ENCODE results near the gene ADGRD2.

ADGRD2 gene

GRCh38 chr9:124485936-124486335 is 35.7 kb downstream of the ADGRD2 start:
- no peak for TF ChIP-seq ZNF274 (IDR thresholded peaks at IDR 0.05; ENCODE audit: low read depth, low read length)
- H3K4me3 ChIP-seq (ENCODE audit: low read length), result no peak overlapping the region

- H3K4me3 ChIP-seq (ENCODE audit: low read length), result no peak overlapping the region
- TF ChIP-seq ZNF274 (IDR thresholded peaks at IDR 0.05; ENCODE audit: low read depth, low read length), result no peak
Observed at GRCh38 chr9:124486778-124487259, 36.6 kb downstream of the ADGRD2 start.

GRCh38 chr9:124487260-124488182 is 37.3 kb downstream of the ADGRD2 start:
- no peak for TF ChIP-seq ZNF274 (IDR thresholded peaks at IDR 0.05; ENCODE audit: low read depth, low read length)
- H3K4me3 ChIP-seq (ENCODE audit: low read length), result no peak overlapping the region

DNA sequence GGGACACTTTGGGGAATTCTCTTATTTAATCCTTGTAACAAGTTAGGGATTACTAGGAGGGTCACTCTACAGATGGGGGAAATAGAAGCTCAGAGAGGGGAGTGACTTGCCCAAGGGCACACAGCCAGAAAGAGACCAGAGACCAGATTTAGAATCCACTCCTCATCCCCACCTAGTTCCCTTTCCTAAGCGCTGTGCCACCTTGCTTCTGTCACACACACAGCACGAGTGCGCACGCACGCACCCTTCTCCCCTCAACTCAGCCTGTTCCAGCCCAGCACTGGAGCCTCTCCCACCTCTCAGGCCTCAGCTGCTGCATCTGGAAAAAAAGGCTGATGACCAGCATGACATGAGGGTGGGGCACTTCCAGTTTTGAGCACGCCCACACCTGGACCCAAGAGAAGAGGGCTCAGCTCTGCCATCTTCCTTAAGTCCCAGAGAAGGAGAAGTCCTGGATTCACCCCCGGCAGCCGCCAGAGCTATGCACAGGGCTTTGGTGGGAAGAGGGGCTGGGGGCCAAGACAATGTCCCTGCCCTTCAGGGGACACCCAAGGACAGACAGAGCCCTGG is 38.5 kb downstream of the ADGRD2 start:
- TF ChIP-seq ZNF274 (IDR thresholded peaks at IDR 0.05; ENCODE audit: low read depth, low read length), result no peak
- H3K4me3 ChIP-seq (ENCODE audit: low read length), result no peak overlapping the region

DNA sequence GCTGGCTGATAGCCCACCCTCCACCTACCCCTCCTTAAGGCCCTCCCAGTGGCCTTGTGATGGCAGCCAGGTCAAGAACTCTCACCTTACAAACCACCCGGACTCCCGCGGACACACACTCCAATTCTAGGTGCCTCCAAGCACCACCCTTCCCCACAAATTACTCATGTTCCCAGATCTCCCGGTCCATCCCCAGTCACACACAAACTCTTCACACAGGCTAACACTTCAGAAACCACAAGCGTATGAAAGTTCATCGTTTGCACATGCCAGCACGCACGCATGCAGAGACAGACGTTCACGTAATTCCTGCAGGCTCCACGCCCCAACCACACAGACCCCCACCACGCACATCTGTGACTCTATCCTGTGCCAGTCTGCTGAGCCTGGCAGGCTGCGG is 39.0 kb downstream of the ADGRD2 start:
- H3K4me3 ChIP-seq (ENCODE audit: low read length), result no peak overlapping the region
- no peak for TF ChIP-seq ZNF274 (IDR thresholded peaks at IDR 0.05; ENCODE audit: low read depth, low read length)

GRCh38 chr9:124490004-124490403 is 39.8 kb downstream of the ADGRD2 start:
- no peak for TF ChIP-seq ZNF274 (IDR thresholded peaks at IDR 0.05; ENCODE audit: low read depth, low read length)
- H3K4me3 ChIP-seq (ENCODE audit: low read length), result no peak overlapping the region

GRCh38 chr9:124491049-124491975 is 41.1 kb downstream of the ADGRD2 start:
- H3K4me3 ChIP-seq (ENCODE audit: low read length), result no peak overlapping the region
- TF ChIP-seq ZNF274 (IDR thresholded peaks at IDR 0.05; ENCODE audit: low read depth, low read length), result no peak

DNA sequence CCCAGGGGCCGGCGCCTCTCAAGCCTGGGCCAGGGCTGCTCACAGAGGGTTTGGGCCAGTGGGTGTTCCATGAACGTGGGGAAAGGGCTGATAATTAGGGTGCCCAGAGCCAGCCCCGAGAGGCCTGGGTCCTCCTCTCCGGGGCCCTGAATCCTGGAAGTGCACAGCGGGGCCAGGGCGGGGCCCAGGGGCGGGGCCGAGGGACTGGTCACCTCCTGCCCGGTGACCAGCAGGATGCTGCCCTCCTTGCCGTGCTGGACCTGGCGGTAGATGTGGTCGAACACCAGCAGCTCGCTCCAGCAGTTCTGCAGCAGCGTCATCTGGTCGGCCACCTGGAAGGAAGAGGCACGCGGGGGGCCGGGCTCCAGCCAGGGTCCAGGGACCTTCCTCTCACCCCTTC is 42.6 kb downstream of the ADGRD2 start:
- no peak for TF ChIP-seq ZNF274 (IDR thresholded peaks at IDR 0.05; ENCODE audit: low read depth, low read length)
- H3K4me3 ChIP-seq (ENCODE audit: low read length), result no peak overlapping the region

GRCh38 chr9:124493218-124493617 is 43.0 kb downstream of the ADGRD2 start:
- no peak for TF ChIP-seq ZNF274 (IDR thresholded peaks at IDR 0.05; ENCODE audit: low read depth, low read length)
- no peak overlapping the region for H3K4me3 ChIP-seq (ENCODE audit: low read length)

DNA sequence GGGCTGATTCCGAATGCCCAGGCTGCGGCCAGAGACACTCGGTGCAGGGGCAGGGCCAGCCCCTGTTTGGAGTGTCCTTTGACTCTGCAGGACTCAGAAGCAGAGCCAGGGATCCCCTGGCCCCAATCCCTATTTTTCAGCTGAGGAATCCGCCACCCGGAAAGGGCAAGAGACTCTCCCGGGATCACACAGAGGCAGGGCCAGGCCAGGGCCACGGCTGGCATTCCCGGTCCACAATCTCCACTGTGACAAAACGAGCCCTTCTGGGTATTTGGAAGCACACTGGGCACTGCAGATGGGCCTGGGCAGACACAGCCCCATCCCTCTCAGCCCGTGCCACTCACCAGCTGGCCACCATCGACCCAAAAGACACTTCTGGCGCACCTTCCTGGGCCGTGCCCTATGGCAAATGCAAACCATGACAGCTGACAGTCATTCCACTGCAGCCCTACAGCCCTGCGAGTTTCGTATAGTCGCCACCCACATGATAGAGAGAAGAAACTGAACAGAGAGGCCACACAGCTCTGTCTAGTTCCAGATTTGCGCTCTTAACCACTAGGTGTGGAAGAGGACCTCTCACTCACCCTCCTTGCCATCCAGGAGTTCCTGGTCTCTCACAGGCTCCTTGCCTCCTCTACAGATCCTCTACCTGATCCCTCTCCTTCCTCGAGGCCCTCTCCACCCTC is 43.7 kb downstream of the ADGRD2 start:
- no peak overlapping the region for H3K4me3 ChIP-seq (ENCODE audit: low read length)
- no peak for TF ChIP-seq ZNF274 (IDR thresholded peaks at IDR 0.05; ENCODE audit: low read depth, low read length)

DNA sequence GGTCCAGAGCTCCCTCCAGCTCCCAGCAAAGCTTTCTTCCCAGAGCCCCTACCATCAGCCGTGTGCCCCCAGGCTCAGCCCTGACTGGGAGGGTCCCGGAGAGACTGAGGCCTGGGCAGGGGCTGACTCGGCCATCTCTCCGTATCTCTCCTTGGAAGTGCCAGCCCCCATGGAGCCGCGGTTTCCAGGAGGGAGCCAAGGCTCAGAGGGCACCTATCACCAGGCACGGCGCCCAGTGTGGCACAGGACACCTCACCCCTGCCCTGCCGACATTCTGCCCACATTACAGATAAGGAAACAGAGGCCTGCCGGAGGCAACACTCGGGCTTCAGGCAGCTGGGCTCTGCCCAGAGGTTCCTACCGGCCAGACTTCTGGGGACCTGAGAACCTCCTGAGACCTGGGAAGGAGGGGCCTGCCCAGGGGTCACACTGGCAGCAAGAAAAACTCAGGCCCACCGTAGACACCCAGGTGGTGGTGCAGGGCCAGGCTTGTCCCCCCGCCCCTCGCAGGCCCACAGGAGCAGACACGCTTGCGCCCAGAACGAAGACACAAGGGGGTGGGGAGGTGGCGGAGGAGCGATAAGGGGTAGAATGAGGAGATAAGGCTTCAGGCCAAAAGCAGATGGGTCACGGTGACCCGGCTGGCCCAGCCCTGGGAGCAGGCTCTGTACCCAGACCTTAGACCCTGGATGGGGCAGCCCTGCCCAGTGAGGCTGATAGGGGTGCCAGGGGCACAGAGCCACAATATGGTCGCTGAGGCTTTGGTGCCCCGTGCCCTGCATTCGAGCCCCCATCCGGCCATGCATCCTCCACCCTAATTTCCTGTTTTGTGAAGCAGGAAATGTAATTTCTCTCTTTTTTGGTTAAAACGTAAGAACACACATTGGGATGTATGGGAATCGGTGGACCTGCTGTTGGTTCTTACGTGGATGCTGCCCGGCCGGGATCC is 45.1 kb downstream of the ADGRD2 start:
- no peak for TF ChIP-seq ZNF274 (IDR thresholded peaks at IDR 0.05; ENCODE audit: low read depth, low read length)
- H3K4me3 ChIP-seq (ENCODE audit: low read length), result no peak overlapping the region

DNA sequence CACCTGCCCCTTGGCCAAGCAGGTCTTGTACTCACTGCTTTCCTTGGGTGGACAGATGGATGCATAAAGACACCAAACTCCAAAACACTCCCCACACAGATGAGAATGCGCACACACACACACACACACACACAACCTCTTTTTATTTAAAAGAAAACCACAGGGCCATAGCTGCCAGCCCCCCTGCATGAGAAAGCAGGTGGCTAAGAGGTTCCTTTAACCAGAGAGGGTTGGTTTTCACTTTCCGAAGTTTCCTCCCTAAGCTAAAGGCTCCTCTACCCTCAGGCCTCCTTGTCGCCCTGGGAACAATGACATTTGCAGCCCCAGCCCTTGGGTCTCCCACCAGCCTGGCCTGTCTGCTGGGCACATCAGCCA is 45.8 kb downstream of the ADGRD2 start:
- no peak overlapping the region for H3K4me3 ChIP-seq (ENCODE audit: low read length)
- no peak for TF ChIP-seq ZNF274 (IDR thresholded peaks at IDR 0.05; ENCODE audit: low read depth, low read length)

DNA sequence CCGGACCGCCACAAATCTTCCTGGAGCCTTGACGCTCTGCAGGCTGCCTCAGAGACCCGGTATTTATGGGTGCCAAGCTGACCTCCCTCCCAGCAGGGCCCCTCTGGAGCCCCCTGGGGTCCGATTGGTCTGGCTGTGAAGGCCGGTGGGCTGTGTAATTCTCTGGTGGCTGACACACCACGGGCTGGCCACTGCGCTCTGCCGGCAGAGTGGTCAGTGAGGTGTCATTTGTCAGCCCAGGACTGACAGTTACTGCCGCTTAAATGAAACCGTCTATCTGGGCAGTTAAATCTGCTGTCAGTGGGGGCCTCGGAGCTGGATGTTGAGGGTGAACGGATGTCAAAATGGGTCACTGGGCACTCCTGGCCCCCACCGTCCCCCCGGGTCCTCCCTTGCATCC is 46.2 kb downstream of the ADGRD2 start:
- H3K4me3 ChIP-seq (ENCODE audit: low read length), result no peak overlapping the region
- TF ChIP-seq ZNF274 (IDR thresholded peaks at IDR 0.05; ENCODE audit: low read depth, low read length), result no peak
